Endothelial cell of umbilical vein (primary cell): ENCODE results near the gene PRDX5. TPM values are rescaled to one million over a fixed set of nuclear protein-coding genes. Genes with fewer than 3 reads are reported as not detected.
A peak's percentile ranks its signal among the peaks of the same experiment; 100 is the strongest.

ENCODE experiments used
- BruUV-seq: library from RNA; stranded (reverse); fragments of 400-500 nt; replicated peaks from 2 replicates; lab custom pipeline; 2021; lab: Mats Ljungman, UMichigan
- CTCF ChIA-PET: fragments of 300-600, 350-600 bp; sonication (Branson Sonifier 250); formaldehyde crosslinking; loops from one replicate; lab custom pipeline; 2021; ENCODE audit warnings: antibody characterized with exemption, inconsistent platforms; lab: Charles Lee
- POLR2A ChIA-PET: fragments of 300-600, 350-600 bp; sonication (Branson Sonifier 250); formaldehyde crosslinking; loops from one replicate; lab custom pipeline; 2021; ENCODE audit warnings: antibody characterized with exemption, inconsistent platforms; lab: Charles Lee
- DNase-seq: peaks from one replicate; pipeline ENCODE4 v3.0.0-alpha.2; 2011; ENCODE audit warnings: low read depth, low spot score
- FAIRE-seq: peaks from 2 replicates; lab custom pipeline; 2011; peaks lifted over from hg19 to GRCh38; lab: Jason Lieb, UNC
- H2AFZ ChIP-seq: 2 replicates; pipeline ENCODE4 v1.6.0; 2012; ENCODE audit warnings: low read depth, low read length, control low read depth, inconsistent platforms
- H3K27ac ChIP-seq: 2 replicates; pipeline ENCODE4 v1.5.1; 2011; ENCODE audit warnings: low read depth, mild to moderate bottlenecking, control low read depth, low read length, moderate library complexity; ENCODE audit not compliant: insufficient read depth
- H3K27me3 ChIP-seq, 2 experiments: 2 replicates each; pipeline versions ENCODE4 v1.6.0 to v1.6.1; 2011; ENCODE audit warnings: low read length in 2 of 2, mixed read lengths in 1 of 2; ENCODE audit not compliant: control insufficient read depth in 2 of 2, insufficient read depth in 2 of 2
- H3K36me3 ChIP-seq, 2 experiments: 2 replicates in 1 of 2; 3 replicates in 1 of 2; pipeline ENCODE4 v1.5.1; 2011; ENCODE audit warnings: low read length in 2 of 2, mild to moderate bottlenecking in 1 of 2, moderate library complexity in 1 of 2; ENCODE audit not compliant: control insufficient read depth in 2 of 2, insufficient read depth in 2 of 2; ENCODE audit errors: extremely low read depth in 1 of 2
- H3K4me1 ChIP-seq: 3 replicates; pipeline ENCODE4 v1.5.1; 2011; ENCODE audit warnings: mild to moderate bottlenecking, low read length; ENCODE audit not compliant: control insufficient read depth, insufficient read depth; ENCODE audit errors: extremely low read depth
- H3K4me2 ChIP-seq: 2 replicates; pipeline ENCODE4 v1.6.1; 2011; ENCODE audit warnings: low read length, control low read depth, mixed read lengths; ENCODE audit not compliant: insufficient read depth
- H3K4me3 ChIP-seq, 3 experiments: fragments of 200-600 bp in 1 of 3; sonication (generic), shearing (Covaris generic) in 1 of 3; replicated peaks in 1 of 3; 2 replicates each; pipeline ENCODE4 v1.5.1; 2011 to 2016; ENCODE audit warnings: control low read depth in 3 of 3, low read length in 3 of 3, mild to moderate bottlenecking in 2 of 3, inconsistent platforms in 1 of 3, low read depth in 1 of 3, moderate library complexity in 1 of 3; ENCODE audit not compliant: insufficient read depth in 1 of 3
- H3K79me2 ChIP-seq: 2 replicates; pipeline ENCODE4 v1.6.0; 2012; ENCODE audit warnings: low read length, inconsistent platforms; ENCODE audit not compliant: control insufficient read depth, insufficient read depth
- H3K9ac ChIP-seq: replicated peaks from 2 replicates; pipeline ENCODE3; 2011; ENCODE audit warnings: low read length, control low read depth; ENCODE audit not compliant: insufficient read depth; ENCODE audit errors: extremely low read depth
- H3K9me1 ChIP-seq: replicated peaks from 3 replicates; pipeline ENCODE4 v1.6.0; 2011; ENCODE audit warnings: mild to moderate bottlenecking, low read length; ENCODE audit not compliant: control insufficient read depth, insufficient read depth; ENCODE audit errors: extremely low read depth
- H3K9me3 ChIP-seq: replicated peaks from 2 replicates; pipeline ENCODE4 v1.5.1; 2012; ENCODE audit warnings: low read length, inconsistent platforms; ENCODE audit not compliant: control insufficient read depth, insufficient read depth
- H4K20me1 ChIP-seq: replicated peaks from 2 replicates; pipeline ENCODE3; 2011; ENCODE audit warnings: mild to moderate bottlenecking, low read length; ENCODE audit not compliant: control insufficient read depth, insufficient read depth; ENCODE audit errors: extremely low read depth
- EZH2 ChIP-seq: IDR thresholded peaks from 2 replicates; pipeline ENCODE4 v1.6.1; 2012; ENCODE audit warnings: borderline replicate concordance, low read depth, mild to moderate bottlenecking, moderate library complexity, low read length, inconsistent platforms; ENCODE audit not compliant: severe bottlenecking
- FOS ChIP-seq: IDR thresholded peaks from 2 replicates; pipeline ENCODE4 v1.6.1; 2011; ENCODE audit warnings: mild to moderate bottlenecking, low read length, moderate library complexity, borderline replicate concordance; ENCODE audit not compliant: insufficient read depth
- GATA2 ChIP-seq: IDR thresholded peaks from 2 replicates; pipeline ENCODE4 v1.7.0; 2011; ENCODE audit warnings: low read depth, mild to moderate bottlenecking, moderate library complexity, mixed read lengths, low read length; ENCODE audit not compliant: insufficient read length, insufficient read depth
- JUN ChIP-seq: IDR thresholded peaks from 2 replicates; pipeline ENCODE4 v1.6.1; 2011; ENCODE audit warnings: borderline replicate concordance, low read depth; ENCODE audit not compliant: insufficient read length, insufficient read depth
- MYC ChIP-seq: IDR thresholded peaks from one replicate; pipeline ENCODE4 v1.6.1; 2011; ENCODE audit warnings: mild to moderate bottlenecking, low read depth, low read length
- POLR2A ChIP-seq: IDR thresholded peaks from 2 replicates; pipeline ENCODE4 v1.6.1; 2012; ENCODE audit warnings: low read depth, mild to moderate bottlenecking, control low read depth, low read length
- POLR2AphosphoS5 ChIP-seq: IDR thresholded peaks from 2 replicates; pipeline ENCODE4 v1.6.1; 2012; ENCODE audit warnings: low read depth, mild to moderate bottlenecking, control low read depth, low read length, moderate library complexity; ENCODE audit not compliant: insufficient read depth
- dilution Hi-C: fragments of 300-500 bp; cut with MboI; formaldehyde crosslinking; loops from one replicate; pipeline ENCODE4 v1.15.0; 2019; ENCODE audit warnings: low sequenced_read_pairs; ENCODE audit not compliant: extremely low pct_ligation_motif_present
- intact Hi-C: fragments of 100-400 bp; cut with micrococcal nuclease; formaldehyde crosslinking; loops from one replicate; pipeline ENCODE4 v1.10.0; 2022
- polyA plus RNA-seq, 4 experiments: library from polyadenylated mRNA; depleted of rRNA in 3 of 4; stranded (reverse) in 3 of 4; unstranded in 1 of 4; fragments of >200 nt; gene quantifications; 2 replicates each; pipeline versions ENCODE4 v1.2.1 to v1.2.3, GENCODE V29; 2011 to 2012; ENCODE audit warnings: missing spikeins in 1 of 4
- total RNA-seq: library from RNA; stranded (reverse); gene quantifications from 2 replicates; pipeline ENCODE4 v1.2.3, GENCODE V29; 2021
- TF ChIP-seq, protein P1 (sequence below): IDR thresholded peaks from 2 replicates; pipeline ENCODE4 v1.6.1; 2011; ENCODE audit not compliant: insufficient read depth, insufficient read length
- TF ChIP-seq, protein P2 (sequence below), 2 donors: IDR thresholded peaks; 1 replicate in 1 of 2; 2 replicates in 1 of 2; pipeline ENCODE4 v1.5.1; 2011; ENCODE audit warnings: low read length in 2 of 2, mild to moderate bottlenecking in 2 of 2, moderate library complexity in 2 of 2, control low read depth in 1 of 2, inconsistent platforms in 1 of 2, low read depth in 1 of 2; ENCODE audit not compliant: insufficient read depth in 1 of 2; ENCODE audit errors: extremely low read depth in 1 of 2

The PRDX5 gene
- total and polyA plus RNA-seq, 2 donors (not counting 3 experiments of a cell fraction or from before 2014, with no cell fraction given) = 199 to 709 TPM

DNA sequence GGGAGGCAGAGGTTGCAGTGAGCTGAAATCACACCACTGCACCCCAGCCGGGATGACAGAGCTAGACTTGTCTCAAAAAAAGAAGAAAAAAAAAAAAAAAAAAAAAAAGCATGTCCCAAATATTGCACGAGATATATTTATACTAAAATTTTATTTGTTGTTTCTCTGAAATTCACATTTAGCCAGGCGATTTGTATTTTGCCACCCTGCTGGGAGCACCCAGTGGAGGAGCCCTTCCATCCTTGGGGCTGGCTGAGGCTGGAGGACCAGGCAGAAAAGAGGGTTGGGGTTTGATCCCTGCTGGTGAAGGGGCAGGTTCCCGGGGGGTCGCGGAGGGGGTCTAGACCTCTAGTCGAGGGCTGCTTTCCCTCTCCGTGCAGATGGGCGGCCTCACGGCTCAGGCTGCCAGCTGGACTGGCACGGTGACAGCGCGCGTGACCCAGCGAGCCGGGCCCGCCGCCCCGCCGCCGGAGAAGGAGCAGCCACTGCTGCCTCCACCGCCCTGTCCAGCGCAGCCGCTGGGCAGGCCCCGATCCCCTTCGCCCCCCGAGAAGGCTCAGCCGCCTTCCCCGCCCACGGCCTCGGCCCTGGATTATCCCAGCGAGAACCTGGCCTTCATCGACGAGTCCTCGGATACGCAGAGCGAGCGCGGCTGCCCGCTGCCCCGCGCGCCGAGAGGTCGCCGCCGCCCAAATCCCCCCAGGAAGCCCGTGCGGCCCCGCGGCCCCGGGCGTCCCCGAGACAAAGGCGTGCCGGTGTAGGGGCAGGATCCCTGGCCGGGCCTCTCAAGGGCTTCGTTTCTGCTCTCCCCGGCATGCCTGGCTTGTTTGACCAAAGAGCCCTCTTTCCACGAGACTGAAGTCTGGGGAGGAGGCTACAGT lies 18.7 kb upstream of the PRDX5 start:
- H2AFZ ChIP-seq = peak overlapping the region; percentile 50
- CTCF ChIA-PET = interaction anchor here (0.6 to 1.2 kb wide), 3 partner anchors 82 to 299 kb away, joined by 3 to 4 read pairs (median 3); no protein-coding TSS in a partner anchor
- no peaks in the 10 kb centered on the region for H3K9me3 ChIP-seq
- H3K4me3 ChIP-seq = peak overlapping the region in 1 of 3 experiments; percentile 15
- intact Hi-C loops = no loop called here
- H3K27ac ChIP-seq = no peak overlapping the region
- peak; percentile 21 for DNase-seq
- POLR2A ChIA-PET = interaction anchor here (0.6 kb wide), 1 partner anchor 53 kb away, joined by 3 read pairs; no protein-coding TSS in a partner anchor
- dilution Hi-C loops = no loop called here
- no peak for FAIRE-seq
- H3K9ac ChIP-seq = no peak overlapping the region
- peaks cover 17% of the 10 kb centered on the region for H3K4me1 ChIP-seq
- H3K36me3 ChIP-seq = no peaks in the 10 kb centered on the region
- H3K27me3 ChIP-seq = peaks cover 42 to 58% of the 10 kb centered on the region in 2 experiments
- TF ChIP-seq, protein P1, sequence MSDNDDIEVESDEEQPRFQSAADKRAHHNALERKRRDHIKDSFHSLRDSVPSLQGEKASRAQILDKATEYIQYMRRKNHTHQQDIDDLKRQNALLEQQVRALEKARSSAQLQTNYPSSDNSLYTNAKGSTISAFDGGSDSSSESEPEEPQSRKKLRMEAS = no peak
- TF ChIP-seq JUN (no peak), MYC (no peak), GATA2 (no peak), POLR2A (no peak), EZH2 (no peak), POLR2AphosphoS5 (no peak), FOS (no peak)
- TF ChIP-seq, protein P2, sequence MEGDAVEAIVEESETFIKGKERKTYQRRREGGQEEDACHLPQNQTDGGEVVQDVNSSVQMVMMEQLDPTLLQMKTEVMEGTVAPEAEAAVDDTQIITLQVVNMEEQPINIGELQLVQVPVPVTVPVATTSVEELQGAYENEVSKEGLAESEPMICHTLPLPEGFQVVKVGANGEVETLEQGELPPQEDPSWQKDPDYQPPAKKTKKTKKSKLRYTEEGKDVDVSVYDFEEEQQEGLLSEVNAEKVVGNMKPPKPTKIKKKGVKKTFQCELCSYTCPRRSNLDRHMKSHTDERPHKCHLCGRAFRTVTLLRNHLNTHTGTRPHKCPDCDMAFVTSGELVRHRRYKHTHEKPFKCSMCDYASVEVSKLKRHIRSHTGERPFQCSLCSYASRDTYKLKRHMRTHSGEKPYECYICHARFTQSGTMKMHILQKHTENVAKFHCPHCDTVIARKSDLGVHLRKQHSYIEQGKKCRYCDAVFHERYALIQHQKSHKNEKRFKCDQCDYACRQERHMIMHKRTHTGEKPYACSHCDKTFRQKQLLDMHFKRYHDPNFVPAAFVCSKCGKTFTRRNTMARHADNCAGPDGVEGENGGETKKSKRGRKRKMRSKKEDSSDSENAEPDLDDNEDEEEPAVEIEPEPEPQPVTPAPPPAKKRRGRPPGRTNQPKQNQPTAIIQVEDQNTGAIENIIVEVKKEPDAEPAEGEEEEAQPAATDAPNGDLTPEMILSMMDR (IDR thresholded peaks at IDR 0.05; ENCODE audit: extremely low read depth in 1 of 2, insufficient read depth in 1 of 2, low read depth in 1 of 2, low read length in 2 of 2) = no peak
- no TSS peak for BruUV-seq
- no peaks in the 10 kb centered on the region for H4K20me1 ChIP-seq
- no peaks in the 10 kb centered on the region for H3K9me1 ChIP-seq
- H3K79me2 ChIP-seq = no peaks in the 10 kb centered on the region
- H3K4me2 ChIP-seq = no peak overlapping the region
